DMS53 (cell line): ENCODE results near the gene ARID2.
A peak's percentile ranks its signal among the peaks of the same experiment; 100 is the strongest.

Experiments used
- DNase-seq: peaks from one replicate; lab custom pipeline; 2025; lab: John Stamatoyannopoulos, UW

The ARID2 gene

GRCh38 chr12:45768194-45768593 lies 38.7 kb downstream of the ARID2 start:
- no peak for DNase-seq

GRCh38 chr12:45773747-45774146 lies 44.2 kb downstream of the ARID2 start:
- DNase-seq: no peak

DNA sequence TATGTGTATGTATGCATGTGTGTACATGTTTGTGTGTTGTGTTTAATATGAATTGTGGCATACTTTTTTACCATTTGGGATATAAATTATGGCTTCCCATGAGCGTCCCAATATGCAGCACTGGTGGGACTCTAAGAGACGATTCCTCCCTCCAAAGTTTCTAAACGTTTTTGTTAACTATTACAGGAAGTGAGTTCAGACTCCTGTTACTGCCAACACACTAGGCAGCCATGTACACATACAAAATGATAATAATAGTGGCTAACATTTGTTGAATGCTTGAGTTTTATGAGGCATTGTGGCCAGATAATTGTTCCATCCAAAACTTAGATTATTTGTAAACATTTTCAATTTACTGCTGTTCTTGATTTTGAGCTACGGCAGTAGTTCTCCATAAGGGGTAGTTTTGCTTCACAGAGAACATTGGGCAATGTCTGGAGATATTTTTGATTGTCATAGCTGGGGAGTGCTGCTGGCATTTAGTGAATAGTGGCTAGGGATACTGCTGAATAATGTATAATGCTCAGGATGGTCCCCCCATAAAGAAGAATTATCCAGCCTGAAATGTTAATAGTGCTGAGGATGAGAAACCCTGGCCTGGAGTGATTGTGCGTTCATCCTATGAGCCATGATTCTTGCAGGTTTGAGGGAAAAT lies 45.1 kb downstream of the ARID2 start:
- no peak for DNase-seq

DNA sequence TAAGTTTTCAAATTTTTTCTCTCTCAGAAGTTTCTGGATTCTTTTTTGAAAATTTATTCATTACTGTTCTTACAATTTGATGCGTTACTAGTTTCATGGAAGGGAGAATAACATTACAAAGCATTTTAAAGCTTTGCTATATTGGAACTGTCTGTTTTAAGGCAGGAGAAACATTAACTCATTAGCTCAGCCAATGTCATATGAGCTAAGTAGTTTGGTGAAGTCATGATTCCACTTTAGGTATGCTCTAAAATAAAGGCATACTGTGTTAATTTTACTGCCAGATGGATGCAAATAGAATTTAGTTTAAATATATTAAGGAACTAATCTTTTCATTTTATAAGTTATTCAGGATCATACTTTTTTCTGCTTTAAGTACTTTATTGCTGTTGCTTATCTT lies 46.0 kb downstream of the ARID2 start:
- no peak for DNase-seq

DNA sequence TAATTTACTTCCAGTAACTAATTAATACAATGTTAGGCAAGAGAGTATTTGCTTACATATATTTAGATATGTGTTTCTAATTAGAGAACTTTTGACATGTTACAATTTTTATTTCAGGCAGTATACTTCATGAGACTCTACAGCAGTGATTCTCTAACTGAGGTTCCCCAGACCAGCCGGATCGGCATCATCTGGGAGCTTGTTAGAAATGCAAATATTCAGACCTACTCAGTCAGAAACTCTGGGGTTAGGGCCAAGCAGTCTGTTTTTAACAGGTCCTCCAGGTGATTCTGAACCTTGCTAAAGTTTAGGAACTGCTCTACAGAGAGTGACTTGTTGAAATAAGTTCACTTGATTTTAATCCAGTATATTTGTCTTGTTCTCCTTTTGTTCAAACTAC lies 46.5 kb downstream of the ARID2 start:
- DNase-seq: no peak

GRCh38 chr12:45779936-45780335 lies 50.4 kb downstream of the ARID2 start:
- DNase-seq: no peak

DNA sequence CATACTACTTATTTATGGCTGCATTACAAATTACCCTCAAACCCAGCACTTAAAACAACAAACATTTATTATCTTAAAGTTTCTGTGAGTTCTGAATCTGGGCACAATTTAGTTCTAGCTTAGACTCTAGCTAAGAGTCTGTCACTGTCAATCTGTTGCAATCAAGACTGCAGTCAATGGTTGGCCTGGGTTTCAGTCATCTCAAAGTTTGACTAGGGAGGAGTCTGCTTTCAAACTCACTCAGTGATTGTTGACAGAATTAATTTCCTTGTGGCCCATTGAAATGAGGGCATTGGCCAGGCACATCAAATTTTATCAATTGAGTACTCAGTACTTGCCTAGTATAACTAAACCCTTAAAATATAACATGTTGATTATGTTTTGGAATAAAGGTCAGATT lies 51.6 kb downstream of the ARID2 start:
- no peak for DNase-seq

- no peak for DNase-seq
These were observed 55.8 kb downstream of the ARID2 start for GRCh38 chr12:45785315-45785714.

DNA sequence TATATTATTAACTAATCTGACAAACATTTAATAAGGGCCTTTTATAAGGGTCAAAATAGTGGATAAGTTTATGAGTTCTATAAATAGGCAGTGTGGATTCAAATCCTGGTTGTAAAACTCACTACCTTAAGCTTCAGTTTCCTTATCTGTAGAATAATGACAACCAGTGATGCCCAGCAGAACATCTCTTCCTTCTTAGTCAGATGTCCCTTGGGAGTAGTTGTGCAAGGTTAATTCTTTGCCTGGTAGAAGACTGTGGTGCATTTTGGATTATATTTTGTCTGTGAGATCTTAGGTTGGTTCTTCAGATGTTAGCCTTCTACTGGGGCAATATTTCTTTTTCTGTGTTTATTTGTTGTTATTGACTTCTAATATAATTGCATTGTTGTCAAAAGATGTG lies 59.5 kb downstream of the ARID2 start:
- peak; percentile 18 for DNase-seq

- no peak for DNase-seq
These were observed 64.9 kb downstream of the ARID2 start for GRCh38 chr12:45794422-45794821.

DNA sequence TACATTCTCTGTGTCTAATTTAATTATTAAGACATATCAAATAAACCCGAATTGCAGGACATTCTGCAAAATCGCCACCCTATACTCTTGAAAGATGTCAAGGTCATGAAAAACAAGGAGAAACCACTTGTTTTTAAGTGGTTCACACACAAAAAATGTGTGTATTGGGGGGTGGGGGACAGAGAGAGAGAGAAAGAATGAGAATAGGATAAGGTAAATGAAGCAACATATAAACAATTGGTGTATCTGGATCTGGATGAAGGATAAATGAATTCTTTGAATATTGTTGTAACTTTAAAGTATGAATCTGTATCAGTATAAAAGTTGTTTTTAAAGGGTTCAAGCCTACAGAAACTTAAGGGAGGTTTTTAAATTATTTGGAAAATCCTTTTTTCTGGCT lies 72.1 kb downstream of the ARID2 start:
- DNase-seq: no peak

- DNase-seq: no peak
These were observed 73.6 kb downstream of the ARID2 start for GRCh38 chr12:45803111-45803510.

- DNase-seq: no peak
These were observed 87.1 kb downstream of the ARID2 start for GRCh38 chr12:45816652-45817051.

DNA sequence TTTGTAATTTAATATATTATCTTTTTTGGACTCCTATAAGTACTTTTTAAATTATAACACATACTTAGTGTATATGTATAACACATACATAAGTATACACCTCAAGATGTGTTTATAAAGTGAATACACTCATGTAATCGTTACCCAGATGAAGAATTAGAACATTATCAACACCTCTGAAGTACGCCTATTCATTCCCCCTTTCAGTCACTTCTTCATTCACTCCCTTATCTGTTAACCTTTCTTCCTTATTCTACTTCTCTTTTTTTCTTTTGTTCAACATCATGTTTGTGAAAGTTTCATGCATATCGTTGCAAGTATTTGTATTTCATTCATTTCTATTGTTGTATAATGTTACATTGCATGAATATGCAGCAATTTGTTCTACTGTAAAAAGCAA lies 98.5 kb downstream of the ARID2 start:
- no peak for DNase-seq

DNA sequence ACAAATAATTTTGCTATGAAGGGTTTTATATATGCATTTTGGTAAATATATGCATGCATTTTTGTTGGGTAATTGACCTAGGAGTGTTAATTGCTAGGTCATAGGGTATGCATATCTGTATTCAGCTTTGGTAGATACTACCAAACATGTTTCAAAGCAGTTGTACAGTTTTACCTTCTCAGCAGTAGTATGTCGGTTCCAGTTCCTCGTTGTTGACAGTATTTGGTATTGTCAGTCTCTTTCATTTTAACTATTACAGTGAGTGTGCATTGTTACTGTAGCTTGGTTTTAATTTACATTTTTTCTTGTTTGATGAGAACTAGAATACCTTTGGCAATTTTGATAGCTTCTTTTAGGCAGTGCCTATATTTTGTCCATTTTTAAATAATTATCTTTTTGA lies 98.9 kb downstream of the ARID2 start:
- DNase-seq: no peak

GRCh38 chr12:45831590-45831989 lies 102.1 kb downstream of the ARID2 start:
- no peak for DNase-seq

DNA sequence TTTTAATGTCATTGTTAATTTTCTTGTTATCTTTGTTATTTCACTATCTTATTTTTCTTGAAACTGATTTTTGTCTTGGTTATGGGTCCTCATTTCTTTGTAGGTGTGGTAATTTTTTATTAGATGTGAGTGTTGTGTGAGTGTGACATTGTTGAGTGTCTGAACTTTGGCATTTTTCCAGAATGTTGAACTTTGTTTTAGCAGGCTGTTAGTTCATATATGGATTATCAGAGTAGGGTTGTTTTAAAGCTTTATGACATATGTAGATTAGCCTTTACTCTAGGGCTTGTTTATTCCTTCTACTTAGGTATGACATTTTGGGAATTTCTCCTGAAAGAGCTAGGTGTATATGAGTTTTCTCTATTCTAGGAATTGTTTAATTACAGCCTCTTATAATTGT lies 103.9 kb downstream of the ARID2 start:
- no peak for DNase-seq

GRCh38 chr12:45834809-45835208 lies 105.3 kb downstream of the ARID2 start:
- DNase-seq: no peak

GRCh38 chr12:45839917-45840316 lies 110.4 kb downstream of the ARID2 start:
- no peak for DNase-seq

- no peak for DNase-seq
These were observed 119.8 kb downstream of the ARID2 start for GRCh38 chr12:45849289-45849688.

DNA sequence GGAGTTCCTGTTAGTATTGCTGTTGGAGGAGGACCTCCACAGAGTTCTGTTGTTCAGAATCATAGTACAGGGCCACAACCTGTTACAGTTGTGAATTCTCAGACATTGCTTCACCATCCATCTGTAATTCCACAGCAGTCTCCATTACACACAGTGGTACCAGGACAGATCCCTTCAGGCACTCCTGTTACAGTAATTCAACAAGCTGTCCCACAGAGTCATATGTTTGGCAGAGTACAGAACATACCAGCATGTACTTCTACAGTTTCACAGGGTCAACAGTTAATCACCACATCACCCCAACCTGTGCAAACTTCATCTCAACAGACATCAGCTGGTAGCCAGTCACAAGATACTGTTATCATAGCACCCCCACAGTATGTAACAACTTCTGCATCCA lies 120.8 kb downstream of the ARID2 start:
- no peak for DNase-seq

GRCh38 chr12:45852508-45852907 lies 123.0 kb downstream of the ARID2 start:
- DNase-seq: no peak

DNA sequence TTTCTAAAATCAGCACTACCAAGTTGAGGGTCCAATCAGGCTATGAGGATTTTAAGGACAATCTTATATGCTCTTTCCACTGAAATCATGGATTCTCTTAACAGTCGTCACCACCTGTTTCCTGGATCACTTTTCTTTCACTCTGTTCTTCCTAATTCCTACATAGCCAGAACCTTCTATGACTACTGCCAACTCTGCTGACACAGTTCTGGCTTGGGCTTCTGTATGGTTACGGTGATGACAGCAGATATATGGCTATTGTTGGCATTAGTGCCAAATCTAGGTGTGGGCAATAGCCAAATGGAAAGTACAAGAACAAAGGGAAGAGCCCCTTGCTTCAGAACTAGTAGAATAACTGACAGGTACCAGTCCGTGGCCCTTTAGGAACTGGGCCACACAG lies 124.0 kb downstream of the ARID2 start:
- no peak for DNase-seq

- DNase-seq: no peak
These were observed 133.8 kb downstream of the ARID2 start for GRCh38 chr12:45863332-45863731.

DNA sequence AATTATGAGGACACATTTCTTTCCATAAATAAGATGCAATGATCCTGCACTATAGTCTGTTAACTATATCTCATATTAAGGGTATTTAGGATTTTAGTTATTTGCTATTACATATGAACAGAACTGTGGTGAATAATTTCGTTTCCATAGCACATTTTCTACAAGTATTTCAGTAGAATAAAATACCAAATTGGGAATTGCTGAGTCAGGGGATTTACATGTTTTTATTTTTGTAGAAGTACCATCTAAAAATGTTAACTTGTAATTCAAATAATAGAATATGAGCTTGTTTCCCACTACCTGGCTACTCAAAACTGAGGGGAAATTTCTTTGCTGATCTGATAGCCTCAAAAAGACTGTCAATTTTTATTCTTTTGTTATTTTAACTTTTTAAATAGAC lies 136.8 kb downstream of the ARID2 start:
- DNase-seq: no peak
